GM23338 (cell line): ENCODE measurements around the gene PTPRS.

Experiments used
- CREB1 ChIP-seq: fragments of 250-450 bp; sonication (Bioruptor Pico); IDR thresholded peaks from 2 replicates; pipeline ENCODE4 v1.5.0; 2020; ENCODE audit warnings: low read depth, mild to moderate bottlenecking, moderate library complexity
- CTCF ChIP-seq, 2 experiments: fragments of 200-600 bp in 1 of 2; sonication (generic) in 1 of 2; conservative IDR thresholded peaks; 2 replicates each; pipeline versions ENCODE4 v1.5.1 to v1.6.1; 2016 to 2017; ENCODE audit warnings: antibody characterized with exemption in 2 of 2, low read depth in 2 of 2, mild to moderate bottlenecking in 2 of 2, moderate library complexity in 1 of 2
- POLR2AphosphoS5 ChIP-seq: IDR thresholded peaks from 2 replicates; pipeline ENCODE4 v1.6.1; 2016; ENCODE audit warnings: antibody characterized with exemption, low read depth

DNA sequence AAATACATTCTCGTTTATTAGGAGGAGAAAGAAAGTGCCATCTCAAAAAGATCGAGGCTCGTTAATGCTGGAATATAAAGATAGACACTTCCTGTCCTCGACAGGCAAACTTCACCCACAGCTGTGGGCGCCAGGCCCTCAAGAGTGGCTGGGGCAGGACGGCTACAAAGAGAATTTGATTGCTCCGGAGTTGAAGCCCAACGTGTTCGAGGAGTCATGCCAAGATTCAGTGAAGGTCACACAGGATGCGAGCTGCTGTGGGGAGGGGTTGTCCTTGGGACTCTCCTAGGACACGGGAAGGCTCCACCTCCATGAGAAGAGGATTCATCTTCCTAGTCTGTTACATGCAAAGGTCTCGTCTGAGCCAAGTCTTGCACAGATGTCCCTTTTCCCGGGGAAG lies 16.3 kb upstream of the PTPRS start:
- TF ChIP-seq CREB1 (CRISPR knock-in tag) (no peak), CTCF (conservative IDR thresholded peaks at IDR 0.05; ENCODE audit: low read depth in 2 of 2) (no peak), POLR2AphosphoS5 (no peak)
